ENCODE data around the gene GP5. TPM values are rescaled to one million over a fixed set of nuclear protein-coding genes. Genes with fewer than 3 reads are reported as not detected.

Gene GP5
- total RNA-seq, 1 experiment from 2014 or later = 0.05 TPM

DNA sequence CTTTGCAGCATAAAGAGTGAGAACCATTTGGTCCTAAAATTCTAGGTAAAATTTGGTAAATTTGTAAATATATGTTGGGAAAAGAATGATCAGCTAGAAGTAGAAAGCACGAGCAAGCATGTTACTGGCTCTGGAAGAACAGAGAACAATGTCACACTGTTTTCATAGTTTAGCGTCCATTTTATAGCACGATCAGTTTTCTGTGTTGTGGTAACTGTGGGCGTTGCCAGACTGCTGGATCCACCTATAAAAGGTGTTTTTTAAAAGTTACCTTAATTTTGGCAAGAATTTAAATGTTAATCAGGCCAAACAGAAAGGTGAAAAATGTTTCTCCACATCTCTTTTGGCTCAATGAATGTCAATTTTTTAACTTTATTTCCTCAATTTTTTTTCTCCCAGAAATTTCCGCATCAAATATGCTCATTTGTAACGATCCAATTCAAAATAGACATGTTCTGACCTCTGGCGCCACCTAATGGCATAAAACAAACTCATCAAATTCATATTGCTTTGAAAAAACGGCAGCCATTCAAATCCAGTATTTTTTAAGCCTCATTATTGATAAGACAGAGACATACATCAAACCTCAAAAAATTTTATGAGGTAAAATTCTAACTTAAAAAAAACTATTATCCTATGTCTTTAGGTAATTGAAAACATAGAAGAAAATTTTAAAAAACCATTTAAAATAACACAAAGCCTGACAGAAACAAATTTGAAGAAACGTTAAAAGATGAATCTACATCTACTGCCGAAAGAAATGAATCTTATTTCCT, 5.5 kb upstream of the GP5 start:
- in situ Hi-C loops (cut with HindIII; ENCODE audit: low pct_unique_long_range_greater_than_20kb, low sequenced_read_pairs) = no loop called here
- H3K27ac ChIP-seq (ENCODE audit: low read length) = 0 out of 2 replicates have a peak overlapping the region, but pooled peaks have one; percentile 18
- ATAC-seq = no peak
- BruUV-seq (replicated peaks) = TSS peak; percentile 42
- ChIA-PET CTCF (interaction anchor here (1.4 kb wide), 1 partner anchor 66 kb away, joined by 4 read pairs; no protein-coding TSS in a partner anchor), POLR2A (no interaction called here)
- H3K4me3 ChIP-seq (ENCODE audit: low read depth in 2 of 2, low read length in 2 of 2) = no peak overlapping the region
- DNase-seq (ENCODE audit: low read depth, low spot score) = no peak
- no peaks in the 10 kb centered on the region for H3K27me3 ChIP-seq (ENCODE audit: control insufficient read depth, insufficient read depth, low read length)
- intact Hi-C loops (cut with micrococcal nuclease; ENCODE audit: unreplicated experiment) = loop anchor here (1.0 kb wide), 1 partner anchor 71 kb away; no protein-coding TSS in a partner anchor
- TF ChIP-seq, protein P1, sequence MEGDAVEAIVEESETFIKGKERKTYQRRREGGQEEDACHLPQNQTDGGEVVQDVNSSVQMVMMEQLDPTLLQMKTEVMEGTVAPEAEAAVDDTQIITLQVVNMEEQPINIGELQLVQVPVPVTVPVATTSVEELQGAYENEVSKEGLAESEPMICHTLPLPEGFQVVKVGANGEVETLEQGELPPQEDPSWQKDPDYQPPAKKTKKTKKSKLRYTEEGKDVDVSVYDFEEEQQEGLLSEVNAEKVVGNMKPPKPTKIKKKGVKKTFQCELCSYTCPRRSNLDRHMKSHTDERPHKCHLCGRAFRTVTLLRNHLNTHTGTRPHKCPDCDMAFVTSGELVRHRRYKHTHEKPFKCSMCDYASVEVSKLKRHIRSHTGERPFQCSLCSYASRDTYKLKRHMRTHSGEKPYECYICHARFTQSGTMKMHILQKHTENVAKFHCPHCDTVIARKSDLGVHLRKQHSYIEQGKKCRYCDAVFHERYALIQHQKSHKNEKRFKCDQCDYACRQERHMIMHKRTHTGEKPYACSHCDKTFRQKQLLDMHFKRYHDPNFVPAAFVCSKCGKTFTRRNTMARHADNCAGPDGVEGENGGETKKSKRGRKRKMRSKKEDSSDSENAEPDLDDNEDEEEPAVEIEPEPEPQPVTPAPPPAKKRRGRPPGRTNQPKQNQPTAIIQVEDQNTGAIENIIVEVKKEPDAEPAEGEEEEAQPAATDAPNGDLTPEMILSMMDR (IDR thresholded peaks at IDR 0.05) = peak; percentile 79; the same call in 1 of the 2 replicates
- TF ChIP-seq, protein P2, sequence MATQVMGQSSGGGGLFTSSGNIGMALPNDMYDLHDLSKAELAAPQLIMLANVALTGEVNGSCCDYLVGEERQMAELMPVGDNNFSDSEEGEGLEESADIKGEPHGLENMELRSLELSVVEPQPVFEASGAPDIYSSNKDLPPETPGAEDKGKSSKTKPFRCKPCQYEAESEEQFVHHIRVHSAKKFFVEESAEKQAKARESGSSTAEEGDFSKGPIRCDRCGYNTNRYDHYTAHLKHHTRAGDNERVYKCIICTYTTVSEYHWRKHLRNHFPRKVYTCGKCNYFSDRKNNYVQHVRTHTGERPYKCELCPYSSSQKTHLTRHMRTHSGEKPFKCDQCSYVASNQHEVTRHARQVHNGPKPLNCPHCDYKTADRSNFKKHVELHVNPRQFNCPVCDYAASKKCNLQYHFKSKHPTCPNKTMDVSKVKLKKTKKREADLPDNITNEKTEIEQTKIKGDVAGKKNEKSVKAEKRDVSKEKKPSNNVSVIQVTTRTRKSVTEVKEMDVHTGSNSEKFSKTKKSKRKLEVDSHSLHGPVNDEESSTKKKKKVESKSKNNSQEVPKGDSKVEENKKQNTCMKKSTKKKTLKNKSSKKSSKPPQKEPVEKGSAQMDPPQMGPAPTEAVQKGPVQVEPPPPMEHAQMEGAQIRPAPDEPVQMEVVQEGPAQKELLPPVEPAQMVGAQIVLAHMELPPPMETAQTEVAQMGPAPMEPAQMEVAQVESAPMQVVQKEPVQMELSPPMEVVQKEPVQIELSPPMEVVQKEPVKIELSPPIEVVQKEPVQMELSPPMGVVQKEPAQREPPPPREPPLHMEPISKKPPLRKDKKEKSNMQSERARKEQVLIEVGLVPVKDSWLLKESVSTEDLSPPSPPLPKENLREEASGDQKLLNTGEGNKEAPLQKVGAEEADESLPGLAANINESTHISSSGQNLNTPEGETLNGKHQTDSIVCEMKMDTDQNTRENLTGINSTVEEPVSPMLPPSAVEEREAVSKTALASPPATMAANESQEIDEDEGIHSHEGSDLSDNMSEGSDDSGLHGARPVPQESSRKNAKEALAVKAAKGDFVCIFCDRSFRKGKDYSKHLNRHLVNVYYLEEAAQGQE (IDR thresholded peaks at IDR 0.05; ENCODE audit: insufficient read depth in 1 of 2, low read depth in 2 of 2, low read length in 1 of 2) = no peak
- H3K9me3 ChIP-seq (ENCODE audit: control insufficient read depth, insufficient read depth, low read depth, low read length) = no peaks in the 10 kb centered on the region
- H3K36me3 ChIP-seq (ENCODE audit: control insufficient read depth, insufficient read depth, low read length) = peaks cover 12% of the 10 kb centered on the region
- no peaks in the 10 kb centered on the region for H3K4me1 ChIP-seq (ENCODE audit: control insufficient read depth, insufficient read depth, low read length)

DNA sequence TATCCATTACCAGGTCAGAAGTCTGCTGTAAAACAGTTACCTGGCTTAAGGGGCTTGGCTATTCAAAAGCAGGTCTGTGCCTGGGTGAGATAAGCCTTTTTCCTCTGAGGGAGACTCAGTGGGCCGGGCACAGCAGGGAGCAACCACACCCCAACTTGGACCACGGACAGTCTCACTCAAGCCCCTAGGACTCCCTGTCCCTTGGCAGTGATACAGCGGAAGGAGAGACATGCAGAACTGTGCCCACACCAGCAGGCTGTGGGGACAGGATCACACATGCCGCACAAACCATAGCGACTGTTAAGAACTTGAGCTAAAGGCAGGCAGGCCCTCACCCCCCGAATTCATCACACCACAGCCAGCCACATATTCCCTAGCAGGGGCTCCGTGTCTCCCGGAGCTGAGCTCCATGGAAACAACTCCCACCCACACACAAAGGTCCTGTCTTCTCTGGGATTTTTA, 2.8 kb upstream of the GP5 start:
- 0 out of 2 replicates have a peak, but pooled peaks have one; percentile 16 for ATAC-seq
- Histone ChIP-seq H3K4me1 (ENCODE audit: control insufficient read depth, insufficient read depth, low read length) (no peaks in the 10 kb centered on the region), H3K27ac (ENCODE audit: low read length) (no peak overlapping the region), H3K36me3 (ENCODE audit: control insufficient read depth, insufficient read depth, low read length) (peaks cover 12% of the 10 kb centered on the region), H3K27me3 (ENCODE audit: control insufficient read depth, insufficient read depth, low read length) (no peaks in the 10 kb centered on the region), H3K4me3 (ENCODE audit: low read depth in 2 of 2, low read length in 2 of 2) (no peak overlapping the region), H3K9me3 (ENCODE audit: control insufficient read depth, insufficient read depth, low read depth, low read length) (no peaks in the 10 kb centered on the region)
- TF ChIP-seq, protein P2 (IDR thresholded peaks at IDR 0.05; ENCODE audit: insufficient read depth in 1 of 2, low read depth in 2 of 2, low read length in 1 of 2) = no peak
- TF ChIP-seq SIN3A (IDR thresholded peaks at IDR 0.05; ENCODE audit: borderline replicate concordance, insufficient read depth, low read depth, low read length) = no peak
- TF ChIP-seq POLR2AphosphoS5 (IDR thresholded peaks at IDR 0.05; ENCODE audit: low read depth, low read length) = no peak; the same call in 1 of the 2 replicates
- TF ChIP-seq, protein P1 (IDR thresholded peaks at IDR 0.05) = no peak
- no peak for TF ChIP-seq TCF7L2 (IDR thresholded peaks at IDR 0.05; ENCODE audit: low read depth, low read length)
- in situ Hi-C loops (cut with HindIII; ENCODE audit: low pct_unique_long_range_greater_than_20kb, low sequenced_read_pairs) (no loop called here), intact Hi-C loops (cut with micrococcal nuclease; ENCODE audit: unreplicated experiment) (no loop called here)
- ChIA-PET CTCF (interaction anchor here (1.1 kb wide), 1 partner anchor 58 kb away, joined by 4 read pairs; no protein-coding TSS in a partner anchor), POLR2A (no interaction called here)
- BruUV-seq (replicated peaks) = no TSS peak
- DNase-seq (ENCODE audit: low read depth, low spot score) = no peak
